Mesothelial cell of epicardium (in vitro differentiated cells): ENCODE data around the gene DDX31. TPM values are rescaled to one million over a fixed set of nuclear protein-coding genes. Genes with fewer than 3 reads are reported as not detected.

Source experiments
- DNase-seq, 2 experiments: peaks; one replicate each; pipeline ENCODE4 v3.0.0; 2021; ENCODE audit warnings: low spot score in 2 of 2; ENCODE audit not compliant: unreplicated experiment in 2 of 2
- H3K27ac Mint-ChIP-seq: 2 replicates; pipeline ENCODE4 v1.8.0; 2021; ENCODE audit warnings: mixed read lengths
- H3K27me3 Mint-ChIP-seq: 2 replicates; pipeline ENCODE4 v1.8.0; 2021; ENCODE audit warnings: low read depth, mixed read lengths
- H3K36me3 Mint-ChIP-seq: 2 replicates; pipeline ENCODE4 v1.8.0; 2021; ENCODE audit warnings: mixed read lengths
- H3K4me1 Mint-ChIP-seq: 2 replicates; pipeline ENCODE4 v1.8.0; 2021; ENCODE audit warnings: mixed read lengths
- H3K4me3 Mint-ChIP-seq: 2 replicates; pipeline ENCODE4 v1.8.0; 2021; ENCODE audit warnings: mild to moderate bottlenecking, moderate library complexity, mixed read lengths
- H3K9me3 Mint-ChIP-seq: 2 replicates; pipeline ENCODE4 v1.8.0; 2021; ENCODE audit warnings: mixed read lengths
- total RNA-seq: library from RNA; stranded (reverse); gene quantifications from 3 replicates; pipeline ENCODE4 v1.2.1, GENCODE V29; 2021
- TF ChIP-seq, protein P1 (sequence below): fragments of 200-600 bp; sonication (generic); IDR thresholded peaks from one replicate; pipeline ENCODE4 v1.5.0; 2021; ENCODE audit warnings: antibody characterized with exemption; ENCODE audit not compliant: unreplicated experiment

Gene DDX31
- total RNA-seq, 1 donor from 2014 or later: 22.9 TPM

DNA sequence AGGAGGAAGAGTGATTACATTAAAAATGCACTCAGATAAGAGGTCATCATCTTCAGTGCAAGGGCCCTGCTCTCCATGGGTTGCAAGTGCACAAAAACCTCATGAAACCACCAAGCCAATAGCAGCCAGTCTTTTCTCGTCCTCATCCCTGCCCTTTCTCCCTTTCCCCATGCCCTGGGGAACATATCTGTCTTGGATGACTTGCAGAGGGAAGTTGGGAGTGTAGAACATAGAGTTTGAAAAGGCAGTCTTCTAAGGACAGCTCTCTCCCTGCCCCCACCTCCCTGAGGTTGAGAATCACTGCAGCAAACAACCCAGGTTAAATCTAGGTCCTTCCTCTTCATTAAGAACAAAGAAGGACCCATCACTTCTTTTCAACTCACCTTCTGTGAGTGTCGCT is 22.0 kb downstream of the DDX31 start:
- H3K27me3 Mint-ChIP-seq: no peaks in the 10 kb centered on the region
- H3K4me3 Mint-ChIP-seq: no peak overlapping the region
- TF ChIP-seq, protein P1, sequence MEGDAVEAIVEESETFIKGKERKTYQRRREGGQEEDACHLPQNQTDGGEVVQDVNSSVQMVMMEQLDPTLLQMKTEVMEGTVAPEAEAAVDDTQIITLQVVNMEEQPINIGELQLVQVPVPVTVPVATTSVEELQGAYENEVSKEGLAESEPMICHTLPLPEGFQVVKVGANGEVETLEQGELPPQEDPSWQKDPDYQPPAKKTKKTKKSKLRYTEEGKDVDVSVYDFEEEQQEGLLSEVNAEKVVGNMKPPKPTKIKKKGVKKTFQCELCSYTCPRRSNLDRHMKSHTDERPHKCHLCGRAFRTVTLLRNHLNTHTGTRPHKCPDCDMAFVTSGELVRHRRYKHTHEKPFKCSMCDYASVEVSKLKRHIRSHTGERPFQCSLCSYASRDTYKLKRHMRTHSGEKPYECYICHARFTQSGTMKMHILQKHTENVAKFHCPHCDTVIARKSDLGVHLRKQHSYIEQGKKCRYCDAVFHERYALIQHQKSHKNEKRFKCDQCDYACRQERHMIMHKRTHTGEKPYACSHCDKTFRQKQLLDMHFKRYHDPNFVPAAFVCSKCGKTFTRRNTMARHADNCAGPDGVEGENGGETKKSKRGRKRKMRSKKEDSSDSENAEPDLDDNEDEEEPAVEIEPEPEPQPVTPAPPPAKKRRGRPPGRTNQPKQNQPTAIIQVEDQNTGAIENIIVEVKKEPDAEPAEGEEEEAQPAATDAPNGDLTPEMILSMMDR: no peak
- H3K9me3 Mint-ChIP-seq: no peaks in the 10 kb centered on the region
- peaks cover 45% of the 10 kb centered on the region for H3K36me3 Mint-ChIP-seq
- H3K4me1 Mint-ChIP-seq: peaks cover 5% of the 10 kb centered on the region
- no peak overlapping the region for H3K27ac Mint-ChIP-seq
- DNase-seq: no peak

DNA sequence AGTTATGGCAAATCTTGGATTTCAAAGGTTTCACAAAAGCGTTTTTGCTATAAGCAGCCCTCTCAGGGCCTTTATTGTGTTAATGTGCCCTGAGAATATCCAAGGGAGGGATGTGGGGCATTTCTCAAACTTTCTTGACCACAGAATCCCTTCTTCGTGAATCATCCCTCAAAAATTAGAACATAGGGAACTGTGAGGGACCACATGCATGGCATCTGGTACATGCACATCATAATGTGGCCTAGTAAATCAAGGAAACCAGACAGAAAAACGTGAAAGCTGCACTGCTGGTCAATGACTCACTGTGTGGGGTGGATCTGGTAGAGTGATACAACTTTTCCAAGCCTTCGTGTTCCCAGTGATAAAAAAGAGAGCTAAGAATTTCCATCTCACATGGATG is 22.4 kb downstream of the DDX31 start:
- DNase-seq: no peak
- Mint-ChIP-seq H3K36me3 (peaks cover 42% of the 10 kb centered on the region), H3K27me3 (no peaks in the 10 kb centered on the region), H3K4me1 (peaks cover 5% of the 10 kb centered on the region), H3K4me3 (no peak overlapping the region), H3K9me3 (no peaks in the 10 kb centered on the region), H3K27ac (no peak overlapping the region)
- TF ChIP-seq, protein P1: no peak

DNA sequence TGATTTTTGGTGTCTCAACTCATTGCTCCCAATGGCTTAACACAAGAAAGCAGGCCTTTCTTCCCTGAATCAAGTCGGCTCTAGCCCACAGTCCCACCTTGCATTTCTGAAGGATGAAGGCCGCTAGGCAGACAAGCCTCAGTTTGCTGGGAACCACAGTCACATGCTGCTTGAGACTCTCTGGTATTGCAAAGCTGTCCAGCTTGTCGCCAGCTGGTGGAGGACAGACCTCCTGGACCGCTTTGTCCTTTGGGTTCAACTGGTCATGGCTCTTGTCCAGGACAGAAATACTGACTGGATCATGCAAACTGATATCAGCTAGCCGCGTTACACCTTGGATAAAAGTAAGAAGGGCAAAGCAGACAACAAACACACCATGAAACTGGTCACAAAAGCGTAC is 23.1 kb downstream of the DDX31 start:
- TF ChIP-seq, protein P1: no peak
- H3K27me3 Mint-ChIP-seq: no peaks in the 10 kb centered on the region
- DNase-seq: no peak
- H3K9me3 Mint-ChIP-seq: no peaks in the 10 kb centered on the region
- H3K27ac Mint-ChIP-seq: no peak overlapping the region
- H3K4me1 Mint-ChIP-seq: peaks cover 7% of the 10 kb centered on the region
- H3K36me3 Mint-ChIP-seq: peaks cover 46% of the 10 kb centered on the region
- no peak overlapping the region for H3K4me3 Mint-ChIP-seq

DNA sequence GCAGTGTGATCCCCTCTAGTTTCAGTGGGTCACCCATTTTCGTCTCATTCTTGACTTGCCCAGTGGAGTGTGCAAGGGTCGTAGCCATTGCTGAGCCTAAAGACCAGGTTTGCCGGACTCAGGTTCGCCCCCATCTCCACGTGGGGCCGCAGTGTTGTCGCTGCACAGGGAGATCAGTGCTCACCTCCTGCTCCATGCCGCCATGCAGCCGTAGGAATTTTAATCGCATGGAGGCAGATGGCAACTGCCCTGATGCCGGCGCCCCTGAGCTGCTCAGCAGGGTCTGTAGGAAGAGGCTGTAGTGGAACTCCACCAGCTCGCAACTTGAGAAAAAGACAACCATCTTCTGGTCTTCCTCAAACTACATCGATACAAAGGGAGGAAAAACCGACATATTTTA is 24.1 kb downstream of the DDX31 start:
- Mint-ChIP-seq H3K4me1 (peaks cover 3% of the 10 kb centered on the region), H3K36me3 (peaks cover 51% of the 10 kb centered on the region), H3K9me3 (no peaks in the 10 kb centered on the region), H3K27me3 (no peaks in the 10 kb centered on the region), H3K27ac (no peak overlapping the region), H3K4me3 (no peak overlapping the region)
- TF ChIP-seq, protein P1: no peak
- no peak for DNase-seq

DNA sequence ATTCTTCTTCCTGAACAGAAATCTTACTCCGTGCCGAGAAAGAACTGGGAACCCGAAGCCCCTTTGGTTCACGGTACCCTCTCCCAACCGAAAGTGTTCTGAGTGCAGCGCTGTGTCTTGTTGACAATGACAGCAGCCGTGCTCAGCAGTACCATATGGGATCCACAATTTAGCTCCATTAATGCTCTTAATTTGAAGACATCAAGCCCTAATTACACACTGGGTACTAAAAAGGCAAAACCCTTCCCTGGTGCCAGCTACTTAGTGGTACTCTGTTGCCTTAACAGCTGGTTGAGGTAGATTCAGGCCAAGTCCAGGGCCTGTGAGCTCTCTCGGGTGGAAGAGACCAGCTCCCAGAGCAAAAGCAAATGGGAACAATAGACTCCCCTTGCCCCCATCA is 24.5 kb downstream of the DDX31 start:
- Mint-ChIP-seq H3K27me3 (no peaks in the 10 kb centered on the region), H3K4me1 (peaks cover 3% of the 10 kb centered on the region), H3K9me3 (no peaks in the 10 kb centered on the region), H3K4me3 (no peak overlapping the region), H3K27ac (no peak overlapping the region), H3K36me3 (peaks cover 49% of the 10 kb centered on the region)
- DNase-seq: no peak
- TF ChIP-seq, protein P1: no peak

DNA sequence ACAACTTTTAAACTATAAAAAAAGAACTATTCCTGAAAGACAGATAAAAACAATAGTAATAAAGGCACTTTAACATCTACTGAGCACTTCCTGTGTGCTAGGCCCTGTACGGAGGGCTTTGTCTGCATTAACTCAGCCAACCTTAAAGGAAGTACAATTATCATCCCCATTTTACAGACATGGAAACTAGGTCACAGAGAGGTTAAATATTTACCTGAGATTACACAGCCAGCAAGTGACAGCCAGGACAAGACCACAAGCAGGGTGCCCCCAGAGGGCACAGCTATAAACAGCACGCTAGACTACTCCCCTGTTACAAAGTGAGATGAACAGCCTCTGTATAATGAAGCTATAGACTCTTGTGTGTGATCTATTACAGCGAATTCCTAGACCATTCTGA is 25.5 kb downstream of the DDX31 start:
- H3K9me3 Mint-ChIP-seq: no peaks in the 10 kb centered on the region
- no peak overlapping the region for H3K27ac Mint-ChIP-seq
- H3K36me3 Mint-ChIP-seq: peaks cover 46% of the 10 kb centered on the region
- H3K4me3 Mint-ChIP-seq: no peak overlapping the region
- H3K27me3 Mint-ChIP-seq: no peaks in the 10 kb centered on the region
- DNase-seq: no peak
- TF ChIP-seq, protein P1: no peak
- peaks cover 3% of the 10 kb centered on the region for H3K4me1 Mint-ChIP-seq
